ENCODE results near the gene RSPO3. TPM values are rescaled to one million over a fixed set of nuclear protein-coding genes. Genes with fewer than 3 reads are reported as not detected.
A peak's percentile ranks its signal among the peaks of the same experiment; 100 is the strongest.
"Not testable (repeated sequence)": the region's sequence is repeated elsewhere in the genome, so short reads cannot be mapped to it uniquely, and the experiment has no call there.

RSPO3 gene
- total and polyA plus RNA-seq, 11 donors, result 0.15 to 2.1 (median 0.37) TPM; not detected in 1

GRCh38 chr6:127219869-127220268 is 101.4 kb downstream of the RSPO3 start:
- intact Hi-C loops (cut with DNase I), result no loop called here
- WGBS, 4 donors, result 79 to 92% (median 83%) methylated on average over 1 of the region's 1 CpG
- no peaks in the 10 kb centered on the region for H3K36me3 ChIP-seq
- ATAC-seq (peak in 3 of 4 donors; percentile 26 to 54 (median 38)), DNase-seq (peak in 1 of 5 donors; percentile 18)
- peak overlapping the region in 5 of 12 donors; percentile 5 to 60 (median 53) for H3K27ac ChIP-seq
- H3K4me3 ChIP-seq, result no peak overlapping the region
- no peaks in the 10 kb centered on the region for H3K9me3 ChIP-seq
- TF ChIP-seq CTCF (IDR thresholded peaks at IDR 0.05) (no peak), POLR2A (IDR thresholded peaks at IDR 0.05) (no peak)
- no peaks in the 10 kb centered on the region for H3K27me3 ChIP-seq
- peaks cover 0 to 18% (median 0%) of the 10 kb centered on the region in 12 donors for H3K4me1 ChIP-seq

GRCh38 chr6:127221201-127221600 is 102.7 kb downstream of the RSPO3 start:
- Histone ChIP-seq H3K4me3 (no peak overlapping the region), H3K9me3 (no peaks in the 10 kb centered on the region), H3K27me3 (no peaks in the 10 kb centered on the region), H3K4me1 (peaks cover 0 to 14% (median 0%) of the 10 kb centered on the region in 12 donors), H3K27ac (peak overlapping the region in 6 of 12 donors; percentile 37 to 60 (median 54)), H3K36me3 (no peaks in the 10 kb centered on the region)
- DNase-seq (peak in 2 of 5 donors; percentile 14 to 26), ATAC-seq (peak; percentile 53 to 82 (median 61))
- intact Hi-C loops (cut with DNase I), result no loop called here
- no peak for TF ChIP-seq POLR2A (IDR thresholded peaks at IDR 0.05)
- no peak for TF ChIP-seq CTCF (IDR thresholded peaks at IDR 0.05)
- WGBS, 4 donors, result 73 to 75% (median 74%) methylated on average over 4 of the region's 4 CpGs

- no peaks in the 10 kb centered on the region for H3K9me3 ChIP-seq
- H3K27me3 ChIP-seq, result no peaks in the 10 kb centered on the region
- DNase-seq (no peak), ATAC-seq (no peak)
- intact Hi-C loops (cut with DNase I), result no loop called here
- no peak overlapping the region for H3K4me3 ChIP-seq
- 23 to 97% (median 53%) methylated on average over 1 of the region's 1 CpG for WGBS, 4 donors
- TF ChIP-seq POLR2A (IDR thresholded peaks at IDR 0.05) (no peak), CTCF (IDR thresholded peaks at IDR 0.05) (no peak)
- H3K4me1 ChIP-seq, result peaks cover 0 to 14% (median 0%) of the 10 kb centered on the region in 12 donors
- H3K36me3 ChIP-seq, result no peaks in the 10 kb centered on the region
- H3K27ac ChIP-seq, result no peak overlapping the region
These were observed 103.9 kb downstream of the RSPO3 start for GRCh38 chr6:127222418-127222817.

- H3K4me1 ChIP-seq, result peaks cover 0 to 11% (median 0%) of the 10 kb centered on the region in 12 donors
- H3K27ac ChIP-seq, result no peak overlapping the region
- H3K36me3 ChIP-seq, result no peaks in the 10 kb centered on the region
- DNase-seq (no peak), ATAC-seq (no peak)
- intact Hi-C loops (cut with DNase I), result no loop called here
- TF ChIP-seq CTCF (IDR thresholded peaks at IDR 0.05), result no peak
- no peak for TF ChIP-seq POLR2A (IDR thresholded peaks at IDR 0.05)
- H3K9me3 ChIP-seq, result peaks cover 0 to 11% (median 2%) of the 10 kb centered on the region in 12 donors
- no peak overlapping the region for H3K4me3 ChIP-seq
- no peaks in the 10 kb centered on the region for H3K27me3 ChIP-seq
- 65 to 77% (median 75%) methylated on average over 1 of the region's 1 CpG for WGBS, 4 donors
These were observed 107.0 kb downstream of the RSPO3 start for GRCh38 chr6:127225497-127225896.

- DNase-seq; H3K27me3 ChIP-seq; ATAC-seq; H3K27ac ChIP-seq; intact Hi-C loops (cut with DNase I); H3K4me1 ChIP-seq; H3K4me3 ChIP-seq; H3K36me3 ChIP-seq: not testable (repeated sequence)
- 59 to 75% (median 65%) methylated on average over 3 of the region's 3 CpGs for WGBS, 4 donors
- H3K9me3 ChIP-seq, result peaks cover 0 to 66% (median 8%) of the 10 kb centered on the region in 12 donors
These were observed 115.3 kb downstream of the RSPO3 start for GRCh38 chr6:127233819-127234218.
